Measurements from ENCODE around the gene OR2L2.
"Not testable (repeated sequence)": the region's sequence is repeated elsewhere in the genome, so short reads cannot be mapped to it uniquely, and the experiment has no call there.

OR2L2 gene

DNA sequence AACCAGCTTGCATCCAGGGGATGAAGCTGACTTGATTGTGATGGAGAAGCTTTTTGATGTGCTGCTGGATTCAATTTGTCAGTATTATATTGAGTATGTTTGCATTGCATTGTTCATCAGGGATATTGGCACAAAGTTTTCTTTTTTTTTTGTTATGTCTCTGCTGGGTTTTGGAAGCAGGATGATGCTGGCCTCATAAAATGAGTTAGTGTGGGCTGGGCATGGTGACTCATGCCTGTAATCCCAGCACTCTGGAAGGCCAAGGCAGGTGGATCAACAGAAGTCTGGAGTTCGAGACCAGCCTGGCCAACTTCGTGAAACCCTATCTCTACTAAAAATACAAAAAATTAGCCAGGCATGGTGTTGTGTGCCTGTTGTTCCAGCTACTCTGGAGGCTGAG is 25.4 kb downstream of the OR2L2 start:
- Histone ChIP-seq H3K9ac (ENCODE audit: low read length) (no peak overlapping the region), H3K9me3 (replicated peaks; ENCODE audit: insufficient read depth, low read length) (no peaks in the 10 kb centered on the region), H3K79me2 (ENCODE audit: low read length) (no peaks in the 10 kb centered on the region), H3K4me2 (ENCODE audit: low read depth, low read length) (no peak overlapping the region), H4K20me1 (ENCODE audit: insufficient read depth, low read length) (no peaks in the 10 kb centered on the region), H3F3A (ENCODE audit: insufficient read depth, low read length) (no peaks in the 10 kb centered on the region), H3K36me3 (replicated peaks; ENCODE audit: insufficient read depth, low read length) (no peaks in the 10 kb centered on the region), H3K9me2 (replicated peaks; ENCODE audit: insufficient read depth, low read length) (no peaks in the 10 kb centered on the region), H3K27ac (ENCODE audit: low read length) (no peak overlapping the region), H2AFZ (ENCODE audit: low read length) (no peak overlapping the region), H3K27me3 (replicated peaks; ENCODE audit: insufficient read depth, low read length) (no peaks in the 10 kb centered on the region), H3K4me3 (ENCODE audit: low read length) (no peak overlapping the region), H3K4me1 (ENCODE audit: low read length) (no peaks in the 10 kb centered on the region)
- no peak for DNase-seq
- no peak for TF ChIP-seq CTCF (IDR thresholded peaks at IDR 0.05; ENCODE audit: low read length)
- TF ChIP-seq EZH2 (optimal IDR thresholded peaks at IDR 0.05; ENCODE audit: low read depth, low read length): no peak
- no peak for TF ChIP-seq EZH2phosphoT487 (IDR thresholded peaks at IDR 0.05; ENCODE audit: low read length)

DNA sequence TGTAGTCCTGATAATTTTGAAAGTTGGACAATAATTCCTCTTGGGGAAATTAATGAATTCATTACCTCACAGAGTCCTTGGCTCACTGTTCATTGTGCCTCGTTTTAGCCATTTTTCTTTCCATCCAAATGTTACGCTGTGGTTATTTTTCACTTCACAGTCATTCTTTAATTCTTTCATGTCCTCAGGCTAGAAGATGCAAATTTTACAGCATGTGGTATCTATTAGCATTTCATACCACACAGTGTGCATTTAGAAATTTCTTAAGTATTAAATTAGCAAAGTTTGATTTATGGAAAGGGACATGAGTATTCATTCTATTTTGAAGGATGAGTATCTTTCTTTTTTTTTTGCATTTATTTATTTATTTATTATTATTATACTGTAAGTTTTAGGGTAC is 35.2 kb downstream of the OR2L2 start:
- no peaks in the 10 kb centered on the region for H3F3A ChIP-seq (ENCODE audit: insufficient read depth, low read length)
- no peaks in the 10 kb centered on the region for H3K27me3 ChIP-seq (replicated peaks; ENCODE audit: insufficient read depth, low read length)
- no peaks in the 10 kb centered on the region for H3K36me3 ChIP-seq (replicated peaks; ENCODE audit: insufficient read depth, low read length)
- no peaks in the 10 kb centered on the region for H4K20me1 ChIP-seq (ENCODE audit: insufficient read depth, low read length)
- H3K4me2 ChIP-seq (ENCODE audit: low read depth, low read length): no peak overlapping the region
- no peaks in the 10 kb centered on the region for H3K79me2 ChIP-seq (ENCODE audit: low read length)
- TF ChIP-seq EZH2 (optimal IDR thresholded peaks at IDR 0.05; ENCODE audit: low read depth, low read length) (no peak), EZH2phosphoT487 (IDR thresholded peaks at IDR 0.05; ENCODE audit: low read length) (no peak), CTCF (IDR thresholded peaks at IDR 0.05; ENCODE audit: low read length) (no peak)
- no peaks in the 10 kb centered on the region for H3K4me1 ChIP-seq (ENCODE audit: low read length)
- H3K9me3 ChIP-seq (replicated peaks; ENCODE audit: insufficient read depth, low read length): no peaks in the 10 kb centered on the region
- H3K27ac ChIP-seq (ENCODE audit: low read length): no peak overlapping the region
- H3K9ac ChIP-seq (ENCODE audit: low read length): no peak overlapping the region
- no peak for DNase-seq
- no peak overlapping the region for H3K4me3 ChIP-seq (ENCODE audit: low read length)
- no peak overlapping the region for H2AFZ ChIP-seq (ENCODE audit: low read length)
- no peaks in the 10 kb centered on the region for H3K9me2 ChIP-seq (replicated peaks; ENCODE audit: insufficient read depth, low read length)

DNA sequence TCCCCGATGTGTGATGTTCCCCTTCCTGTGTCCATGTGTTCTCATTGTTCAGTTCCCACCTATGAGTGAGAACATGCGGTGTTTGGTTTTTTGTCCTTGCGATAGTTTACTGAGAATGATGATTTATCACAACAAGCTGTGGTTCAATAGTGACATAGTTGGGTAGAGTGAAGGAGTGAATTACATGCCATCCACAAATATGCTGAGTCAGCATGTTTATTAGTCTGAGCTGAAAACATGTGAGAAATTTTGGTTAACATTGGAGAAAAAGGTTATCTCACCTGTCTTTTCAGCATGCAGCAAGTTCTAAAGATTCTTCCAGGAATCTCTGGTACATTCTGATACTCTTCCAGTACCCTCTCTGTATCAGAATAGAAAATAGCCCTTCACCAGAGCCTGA is 35.7 kb downstream of the OR2L2 start:
- H4K20me1 ChIP-seq (ENCODE audit: insufficient read depth, low read length): no peaks in the 10 kb centered on the region
- no peaks in the 10 kb centered on the region for H3K9me3 ChIP-seq (replicated peaks; ENCODE audit: insufficient read depth, low read length)
- no peaks in the 10 kb centered on the region for H3K27me3 ChIP-seq (replicated peaks; ENCODE audit: insufficient read depth, low read length)
- no peak overlapping the region for H2AFZ ChIP-seq (ENCODE audit: low read length)
- H3K4me1 ChIP-seq (ENCODE audit: low read length): no peaks in the 10 kb centered on the region
- H3K9me2 ChIP-seq (replicated peaks; ENCODE audit: insufficient read depth, low read length): no peaks in the 10 kb centered on the region
- no peak overlapping the region for H3K4me2 ChIP-seq (ENCODE audit: low read depth, low read length)
- TF ChIP-seq EZH2phosphoT487 (IDR thresholded peaks at IDR 0.05; ENCODE audit: low read length): no peak
- TF ChIP-seq EZH2 (optimal IDR thresholded peaks at IDR 0.05; ENCODE audit: low read depth, low read length): no peak
- TF ChIP-seq CTCF (IDR thresholded peaks at IDR 0.05; ENCODE audit: low read length): no peak
- H3F3A ChIP-seq (ENCODE audit: insufficient read depth, low read length): no peaks in the 10 kb centered on the region
- H3K27ac ChIP-seq (ENCODE audit: low read length): no peak overlapping the region
- H3K9ac ChIP-seq (ENCODE audit: low read length): no peak overlapping the region
- no peaks in the 10 kb centered on the region for H3K36me3 ChIP-seq (replicated peaks; ENCODE audit: insufficient read depth, low read length)
- no peak for DNase-seq
- H3K79me2 ChIP-seq (ENCODE audit: low read length): no peaks in the 10 kb centered on the region
- no peak overlapping the region for H3K4me3 ChIP-seq (ENCODE audit: low read length)

- H4K20me1 ChIP-seq (ENCODE audit: insufficient read depth, low read length); DNase-seq; H3K79me2 ChIP-seq (ENCODE audit: low read length); H3K27me3 ChIP-seq (replicated peaks; ENCODE audit: insufficient read depth, low read length); H3K4me3 ChIP-seq (ENCODE audit: low read length); H3K9me3 ChIP-seq (replicated peaks; ENCODE audit: insufficient read depth, low read length); H3K36me3 ChIP-seq (replicated peaks; ENCODE audit: insufficient read depth, low read length); H3K27ac ChIP-seq (ENCODE audit: low read length); H3K4me2 ChIP-seq (ENCODE audit: low read depth, low read length); H3K4me1 ChIP-seq (ENCODE audit: low read length); H3F3A ChIP-seq (ENCODE audit: insufficient read depth, low read length); H3K9ac ChIP-seq (ENCODE audit: low read length); H2AFZ ChIP-seq (ENCODE audit: low read length); H3K9me2 ChIP-seq (replicated peaks; ENCODE audit: insufficient read depth, low read length): not testable (repeated sequence)
Measured at GRCh38 chr1:248083864-248084263, 54.0 kb downstream of the OR2L2 start.

Data from MM.1S (cell line).